Hippocampal formation (tissue), 2 donors: Measurements from ENCODE around the gene ENPP7.
A peak's percentile ranks its signal among the peaks of the same experiment; 100 is the strongest.

Source experiments
- DNase-seq, 2 donors: peaks; one replicate each; lab custom pipeline; 2025; lab: John Stamatoyannopoulos, UW

The ENPP7 gene

GRCh38 chr17:79730769-79731483 lies at the start of gene ENPP7:
Gene ENPP7 (plus strand): TSS chr17:79730943. CDS start chr17:79731140, 197 bp downstream.
- DNase-seq: no peak

DNA sequence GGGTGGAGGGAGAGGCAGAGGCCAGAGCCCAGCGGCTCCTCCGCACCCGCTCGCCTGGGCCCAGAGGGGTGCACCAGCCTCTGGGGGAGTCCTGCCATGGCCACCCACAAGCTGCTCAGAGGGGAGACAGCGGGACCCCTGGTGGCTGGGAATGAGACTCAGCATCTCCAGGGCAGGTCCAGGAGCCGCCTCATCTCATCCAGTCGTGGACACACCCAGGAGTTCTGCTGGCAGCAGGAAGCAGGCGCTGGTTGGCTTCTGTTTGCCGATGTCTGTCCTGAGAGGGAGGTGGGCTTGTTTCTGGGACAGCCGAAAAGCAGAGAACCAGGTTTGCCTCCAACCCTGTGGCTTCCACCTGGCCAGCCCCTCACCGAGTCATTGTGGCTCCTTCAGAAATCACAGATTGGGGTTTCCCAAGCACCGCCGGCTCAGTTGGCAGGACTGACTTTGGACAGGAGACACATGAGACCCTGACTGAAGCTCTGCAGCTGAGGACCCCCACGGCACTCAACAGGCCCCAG lies 49.6 kb upstream of the ENPP7 start:
- DNase-seq: no peak

- DNase-seq: no peak
Measured at GRCh38 chr17:79681628-79682261, 49.0 kb upstream of the ENPP7 start.

GRCh38 chr17:79683365-79683764 lies 47.4 kb upstream of the ENPP7 start:
- no peak for DNase-seq

DNA sequence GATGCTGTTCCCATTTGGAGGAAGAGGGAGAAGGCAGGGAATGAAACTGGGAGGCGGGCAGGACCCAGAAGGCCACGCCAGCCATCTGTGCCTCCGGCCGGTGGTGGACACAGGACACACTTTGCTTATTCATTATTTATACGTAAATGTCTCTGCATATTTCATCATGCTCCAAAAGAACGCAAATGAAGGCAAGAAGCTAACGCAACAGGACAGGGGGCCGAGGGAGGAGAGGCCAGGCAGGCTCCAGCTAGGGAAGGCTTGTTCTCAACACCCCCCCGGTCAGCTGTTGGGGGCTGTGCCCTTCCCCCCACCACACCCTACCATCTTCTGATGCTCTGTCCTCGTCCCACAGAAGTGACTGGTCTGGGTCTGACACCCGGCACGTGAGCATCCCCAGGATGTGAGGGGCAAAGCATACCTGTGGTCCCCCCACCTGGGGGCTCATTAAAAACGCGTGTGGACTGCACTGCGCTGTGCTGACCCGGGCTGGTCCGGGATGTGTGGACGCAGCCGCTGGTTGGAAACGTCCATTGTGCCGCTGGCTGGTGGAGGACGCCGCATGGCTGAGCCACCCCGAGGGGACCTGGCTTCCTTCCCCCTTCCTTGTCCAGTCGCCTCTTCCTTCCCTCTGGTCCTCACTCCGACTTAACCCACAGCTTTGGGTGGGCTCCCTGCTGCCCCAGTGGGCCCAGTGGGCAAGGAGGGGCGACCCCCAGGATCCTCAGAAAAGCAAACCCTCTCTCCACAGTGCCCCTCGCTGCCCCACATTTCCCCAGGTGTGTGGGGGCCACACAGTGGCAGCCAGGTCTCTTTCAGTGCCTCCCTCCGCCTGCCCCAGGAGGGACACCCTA lies 46.4 kb upstream of the ENPP7 start:
- DNase-seq: no peak

DNA sequence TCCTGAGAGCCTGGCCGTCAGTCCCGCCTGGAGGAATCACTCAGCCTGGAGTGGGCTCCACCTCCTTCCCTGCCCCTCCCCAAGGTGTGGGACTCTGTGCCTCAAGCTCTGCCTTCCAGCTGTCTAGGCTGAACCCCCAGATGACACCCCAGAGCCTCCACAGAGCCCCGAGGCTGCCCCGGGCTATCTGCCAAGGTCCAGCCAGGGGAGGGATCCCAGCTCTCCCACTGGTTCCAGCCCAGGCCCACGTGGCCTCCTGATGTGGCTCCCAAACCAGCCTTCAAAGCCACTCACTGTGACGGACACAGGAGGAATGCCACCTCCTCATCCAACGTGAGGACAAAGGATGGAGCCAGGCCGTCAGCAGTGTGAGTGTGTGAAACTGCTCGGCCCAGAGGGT lies 45.6 kb upstream of the ENPP7 start:
- no peak for DNase-seq

- no peak for DNase-seq
Measured at GRCh38 chr17:79686476-79686875, 44.3 kb upstream of the ENPP7 start.

GRCh38 chr17:79690466-79690865 lies 40.3 kb upstream of the ENPP7 start:
- DNase-seq: no peak

DNA sequence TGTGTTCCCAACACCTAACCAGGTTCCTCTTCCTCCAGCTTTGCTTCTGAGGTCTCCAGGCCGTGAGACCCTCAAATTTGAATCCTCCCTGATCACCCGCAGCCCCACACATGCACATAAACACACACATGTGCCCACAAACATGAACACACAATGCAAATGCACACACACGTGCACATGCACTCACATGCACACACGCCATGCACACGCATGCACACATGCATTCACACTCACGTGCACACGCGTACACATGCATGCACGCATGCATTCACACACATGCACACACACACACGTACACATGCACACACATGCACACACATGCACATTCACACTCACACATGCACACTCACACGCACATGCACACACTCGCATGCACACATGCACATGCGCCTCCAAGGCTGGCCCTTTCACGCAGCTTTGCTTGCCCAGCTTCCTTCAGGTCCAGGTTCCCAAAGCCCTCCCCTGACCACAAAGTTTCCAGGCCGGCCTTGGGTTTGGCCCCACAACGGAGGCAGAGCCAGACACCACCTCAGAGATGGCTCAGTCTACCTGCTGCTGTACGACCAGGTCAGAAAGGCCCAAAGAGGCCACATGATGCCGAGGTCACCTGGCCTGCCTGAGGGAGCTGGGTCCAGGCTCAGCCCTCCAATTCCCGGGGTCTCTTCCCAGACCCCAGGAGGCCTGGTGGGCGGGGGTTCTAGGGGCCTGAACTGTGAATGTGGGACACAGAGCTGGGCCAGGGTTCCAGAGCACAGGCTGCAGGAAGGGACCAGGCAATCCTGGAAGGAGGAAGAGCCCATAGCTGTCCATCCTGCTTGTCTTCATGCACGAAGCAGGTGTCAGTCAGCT lies 39.5 kb upstream of the ENPP7 start:
- DNase-seq: no peak

DNA sequence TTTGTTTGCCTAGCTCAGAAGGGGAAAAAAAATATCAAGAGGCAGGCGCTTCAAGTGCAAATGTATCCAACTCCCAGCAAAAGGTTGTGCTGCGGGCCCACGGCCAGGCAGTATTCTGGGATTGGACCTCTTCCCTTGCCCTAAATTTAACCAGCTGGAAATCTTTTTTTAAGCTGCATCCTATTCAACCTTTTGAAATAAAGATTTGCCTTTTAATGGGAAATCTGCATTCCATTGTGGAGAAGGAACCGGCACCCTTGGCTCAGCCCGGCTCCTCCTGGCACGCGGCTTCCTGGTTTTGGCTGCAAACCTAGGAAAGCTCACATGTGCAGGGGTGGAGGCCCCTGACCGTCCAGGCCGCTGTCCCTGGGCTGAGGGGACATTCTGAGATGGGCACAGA lies 38.8 kb upstream of the ENPP7 start:
- peak; percentile 29 to 50 for DNase-seq

- no peak for DNase-seq
Measured at GRCh38 chr17:79693419-79693818, 37.3 kb upstream of the ENPP7 start.

- DNase-seq: no peak
Measured at GRCh38 chr17:79695293-79695790, 35.4 kb upstream of the ENPP7 start.

GRCh38 chr17:79695797-79696609 lies 34.7 kb upstream of the ENPP7 start:
- no peak for DNase-seq

DNA sequence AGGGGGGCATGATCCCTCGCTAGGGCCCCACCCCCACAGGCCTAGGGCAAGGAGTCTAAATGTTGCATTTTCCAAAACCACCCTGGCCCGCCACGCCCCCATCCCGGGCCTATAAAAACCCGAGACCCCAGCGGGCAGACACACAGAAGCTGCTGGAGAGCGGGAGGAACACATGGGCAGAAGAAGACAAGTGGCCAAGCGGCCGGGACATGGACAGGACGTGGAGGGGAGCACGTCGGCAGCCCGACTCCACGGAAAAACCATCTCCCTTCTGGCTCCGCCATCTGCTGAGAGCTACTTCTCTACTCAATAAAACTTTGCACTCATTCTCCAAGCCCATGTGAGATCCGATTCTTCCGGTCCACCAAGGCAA lies 34.1 kb upstream of the ENPP7 start:
- no peak for DNase-seq

DNA sequence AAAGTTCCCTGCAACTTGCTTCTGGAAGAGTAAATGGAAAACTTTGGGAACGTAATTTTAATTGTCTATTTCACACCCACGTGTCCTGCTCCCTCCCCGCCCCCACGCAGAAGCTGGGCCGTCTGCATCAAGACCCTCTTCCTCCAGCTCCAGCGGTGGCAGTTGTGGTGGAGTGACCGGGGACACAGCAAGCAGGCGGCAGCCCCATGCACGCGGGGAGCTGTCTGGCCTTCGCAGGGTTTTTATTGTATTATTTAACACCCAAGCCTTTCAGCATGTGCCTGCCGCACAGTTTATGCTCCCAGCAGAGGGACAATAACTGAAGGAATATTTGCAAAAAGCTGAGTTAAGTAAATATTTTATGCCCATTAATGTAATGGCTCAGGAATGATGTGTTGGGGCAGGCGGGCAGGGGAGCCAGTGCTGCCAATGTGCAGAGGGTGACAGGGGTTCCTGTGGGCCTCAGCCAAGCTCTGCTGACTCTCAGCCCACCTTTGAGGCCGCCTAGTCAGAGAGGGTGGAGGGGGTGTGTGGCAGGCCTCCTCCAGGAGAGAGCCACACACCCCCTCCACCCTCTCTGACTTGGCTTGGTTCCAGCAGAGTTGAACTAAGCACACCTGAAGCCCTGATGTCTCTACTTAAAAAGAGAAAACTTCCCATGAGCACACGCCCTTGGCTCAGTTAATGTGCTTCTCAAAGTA lies 32.4 kb upstream of the ENPP7 start:
- DNase-seq: no peak

DNA sequence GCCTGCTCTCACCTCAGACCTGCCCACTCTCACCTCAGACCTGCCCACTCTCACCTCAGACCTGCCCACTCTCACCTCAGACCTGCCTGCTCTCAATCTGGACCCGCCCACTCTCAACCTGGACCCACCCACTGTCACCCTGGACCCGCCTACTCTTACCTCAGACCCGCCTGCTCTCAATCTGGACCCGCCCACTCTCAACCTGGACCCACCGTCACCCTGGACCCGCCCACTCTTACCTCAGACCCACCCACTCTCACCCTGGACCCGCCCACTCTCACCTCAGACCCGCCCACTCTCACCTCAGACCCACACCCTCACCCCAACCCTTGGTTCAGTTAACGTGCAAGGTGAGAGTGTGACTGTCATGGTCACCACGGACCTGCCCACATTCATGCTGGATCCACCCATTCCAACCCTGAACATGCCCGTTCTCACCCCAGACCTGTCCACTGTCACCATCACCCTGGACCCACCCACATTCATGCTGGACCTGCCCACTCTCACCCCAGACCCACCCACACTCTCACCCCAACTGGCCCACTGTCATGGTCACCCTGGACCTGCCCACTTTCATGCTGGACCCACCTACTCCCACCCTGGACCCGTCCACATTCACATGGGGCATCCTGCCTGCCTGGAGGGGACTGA lies 31.2 kb upstream of the ENPP7 start:
- no peak for DNase-seq

DNA sequence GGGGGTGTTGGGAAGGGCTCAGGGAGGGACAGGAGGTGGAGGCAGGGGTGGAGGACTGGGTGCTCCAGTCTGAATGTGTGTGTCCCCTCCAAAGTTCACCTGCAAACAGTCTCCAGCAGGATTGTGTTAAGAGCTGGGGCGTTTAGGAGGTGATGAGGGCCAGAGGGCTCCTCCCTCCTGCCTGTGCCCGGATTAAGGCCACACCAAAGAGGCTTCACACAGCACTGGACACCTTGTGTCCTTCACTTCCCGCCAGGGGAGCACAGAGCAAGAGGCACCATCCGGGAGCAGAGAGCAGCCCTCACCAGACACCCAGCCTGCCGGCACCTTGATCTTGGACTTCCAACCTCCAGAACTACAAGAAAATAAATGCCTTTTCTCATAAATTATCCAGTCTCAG lies 30.2 kb upstream of the ENPP7 start:
- DNase-seq: no peak

GRCh38 chr17:79702034-79702433 lies 28.7 kb upstream of the ENPP7 start:
- DNase-seq: no peak

DNA sequence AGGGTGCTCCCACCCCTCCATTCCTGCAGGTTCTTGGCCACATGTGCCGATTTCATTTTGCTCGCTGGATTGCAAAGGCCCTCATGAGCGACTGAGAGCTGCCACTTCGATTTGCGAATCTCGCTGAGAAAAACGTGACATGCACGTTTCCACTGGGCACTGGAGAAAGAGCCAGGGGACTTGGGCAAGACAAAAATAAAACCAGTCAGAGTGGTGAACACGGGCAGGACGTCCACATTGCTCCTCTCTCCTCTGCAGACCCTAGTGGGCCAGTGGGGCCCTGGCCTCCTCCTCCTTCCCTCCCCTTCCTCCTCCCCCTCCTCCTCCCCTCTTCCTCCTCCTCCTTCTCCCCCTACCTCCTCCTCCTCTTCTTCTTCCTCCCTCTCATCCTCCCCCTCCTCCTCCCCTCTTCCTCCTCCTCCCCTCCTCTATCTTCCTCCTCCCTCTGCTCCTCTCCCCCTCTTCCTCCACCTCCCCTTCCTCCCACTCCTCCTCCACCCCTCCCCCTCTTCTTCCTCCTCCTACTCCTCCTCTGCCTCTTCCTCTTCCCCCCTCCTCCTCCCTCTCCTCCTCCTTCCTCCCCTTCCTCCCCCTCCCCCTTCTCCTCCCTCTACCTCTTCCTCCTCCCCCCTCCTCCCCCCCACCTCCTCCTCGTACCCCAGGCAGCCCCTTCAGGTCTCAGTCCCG lies 28.1 kb upstream of the ENPP7 start:
- DNase-seq: no peak
